A549 (cell line): ENCODE results near the gene MAPKAPK5.

Experiments used
- FOSL2 ChIP-seq, 2 experiments: fragments of 450-650 bp in 1 of 2; fragments of >200 bp in 1 of 2; sonication (Bioruptor Twin) in 1 of 2; formaldehyde crosslinking; IDR thresholded peaks; 2 replicates each; pipeline versions ENCODE4 v1.5.0 to v1.6.1; 2016 to 2020; ENCODE audit warnings: mild to moderate bottlenecking in 1 of 2, moderate library complexity in 1 of 2
- HDAC2 ChIP-seq: fragments of 200-600 bp; sonication (generic); IDR thresholded peaks from 2 replicates; pipeline ENCODE4 v1.6.1; 2016
- JUN ChIP-seq, 2 experiments: fragments of >200 bp; sonication (Bioruptor Twin); formaldehyde crosslinking; IDR thresholded peaks; 2 replicates in 1 of 2; 3 replicates in 1 of 2; pipeline ENCODE4 v1.6.1; 2016 to 2017
- KDM1A ChIP-seq: fragments of 200-600 bp; sonication (generic); IDR thresholded peaks from 2 replicates; pipeline ENCODE4 v1.6.1; 2016; ENCODE audit warnings: low read depth, mild to moderate bottlenecking
- MAFK ChIP-seq: fragments of 450-650 bp; IDR thresholded peaks from 2 replicates; pipeline ENCODE4 v1.6.1; 2014; ENCODE audit not compliant: partially characterized antibody
- MYC ChIP-seq: IDR thresholded peaks from 2 replicates; pipeline ENCODE4 v1.6.1; 2012; ENCODE audit warnings: mild to moderate bottlenecking, inconsistent platforms, low read length, improper control_type of control experiment, borderline replicate concordance
- NFE2L2 ChIP-seq: fragments of 150-350 bp; conservative IDR thresholded peaks from 2 replicates; pipeline ENCODE4 v1.6.1; 2014; ENCODE audit warnings: low read length
- POLR2A ChIP-seq: IDR thresholded peaks from 2 replicates; pipeline ENCODE4 v1.6.1; 2012; ENCODE audit warnings: mild to moderate bottlenecking, low read length
- RCOR1 ChIP-seq: fragments of 150-350 bp; IDR thresholded peaks from 2 replicates; pipeline ENCODE4 v1.6.1; 2014; ENCODE audit warnings: antibody characterized with exemption, low read length, low read depth
- RNF2 ChIP-seq: fragments of 200-600 bp; sonication (generic); IDR thresholded peaks from 2 replicates; pipeline ENCODE4 v1.6.1; 2016; ENCODE audit warnings: low read depth, mild to moderate bottlenecking, antibody characterized with exemption, moderate library complexity, borderline replicate concordance
- ZFP36 ChIP-seq: fragments of 450-650 bp; IDR thresholded peaks from 2 replicates; pipeline ENCODE4 v1.6.1; 2014; ENCODE audit warnings: borderline replicate concordance; ENCODE audit not compliant: partially characterized antibody
- TF ChIP-seq, protein P1 (sequence below): fragments of >200 bp; sonication (Bioruptor Twin); formaldehyde crosslinking; IDR thresholded peaks from 3 replicates; pipeline ENCODE4 v1.5.1; 2016
- TF ChIP-seq, protein P2 (sequence below): fragments of 150-350 bp; IDR thresholded peaks from 2 replicates; pipeline ENCODE4 v1.6.1; 2014; ENCODE audit warnings: low read depth, mild to moderate bottlenecking, low read length

DNA sequence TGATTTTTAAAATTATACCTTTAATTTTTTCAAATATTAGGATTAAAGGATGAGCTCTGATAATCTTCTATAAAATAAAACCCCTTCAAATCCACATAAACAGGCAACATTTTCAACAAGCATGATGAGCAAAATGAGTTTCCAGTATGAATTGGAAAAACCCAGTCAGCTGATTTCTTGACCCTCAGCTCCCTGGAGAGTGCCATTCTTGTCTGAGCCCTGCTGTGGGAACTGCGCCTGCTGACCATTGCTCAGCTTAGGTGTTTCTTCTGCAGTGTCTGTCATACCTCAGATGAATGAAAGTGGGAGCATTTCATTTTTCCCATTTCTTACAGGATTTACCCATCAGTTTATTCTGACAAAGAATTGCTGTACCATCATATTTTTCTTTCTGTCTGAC lies 27.6 kb downstream of the MAPKAPK5 start:
- TF ChIP-seq, protein P1, sequence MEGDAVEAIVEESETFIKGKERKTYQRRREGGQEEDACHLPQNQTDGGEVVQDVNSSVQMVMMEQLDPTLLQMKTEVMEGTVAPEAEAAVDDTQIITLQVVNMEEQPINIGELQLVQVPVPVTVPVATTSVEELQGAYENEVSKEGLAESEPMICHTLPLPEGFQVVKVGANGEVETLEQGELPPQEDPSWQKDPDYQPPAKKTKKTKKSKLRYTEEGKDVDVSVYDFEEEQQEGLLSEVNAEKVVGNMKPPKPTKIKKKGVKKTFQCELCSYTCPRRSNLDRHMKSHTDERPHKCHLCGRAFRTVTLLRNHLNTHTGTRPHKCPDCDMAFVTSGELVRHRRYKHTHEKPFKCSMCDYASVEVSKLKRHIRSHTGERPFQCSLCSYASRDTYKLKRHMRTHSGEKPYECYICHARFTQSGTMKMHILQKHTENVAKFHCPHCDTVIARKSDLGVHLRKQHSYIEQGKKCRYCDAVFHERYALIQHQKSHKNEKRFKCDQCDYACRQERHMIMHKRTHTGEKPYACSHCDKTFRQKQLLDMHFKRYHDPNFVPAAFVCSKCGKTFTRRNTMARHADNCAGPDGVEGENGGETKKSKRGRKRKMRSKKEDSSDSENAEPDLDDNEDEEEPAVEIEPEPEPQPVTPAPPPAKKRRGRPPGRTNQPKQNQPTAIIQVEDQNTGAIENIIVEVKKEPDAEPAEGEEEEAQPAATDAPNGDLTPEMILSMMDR, result no peak
- TF ChIP-seq POLR2A (no peak), RCOR1 (no peak), KDM1A (no peak), MAFK (peak; percentile 26), JUN (IDR thresholded peaks at IDR 0.05) (no peak), MYC (no peak), HDAC2 (no peak), RNF2 (no peak), FOSL2 (IDR thresholded peaks at IDR 0.05) (no peak), FOSL2 (CRISPR knock-in tag; IDR thresholded peaks at IDR 0.05) (no peak), ZFP36 (no peak), NFE2L2 (no peak)
- TF ChIP-seq, protein P2, sequence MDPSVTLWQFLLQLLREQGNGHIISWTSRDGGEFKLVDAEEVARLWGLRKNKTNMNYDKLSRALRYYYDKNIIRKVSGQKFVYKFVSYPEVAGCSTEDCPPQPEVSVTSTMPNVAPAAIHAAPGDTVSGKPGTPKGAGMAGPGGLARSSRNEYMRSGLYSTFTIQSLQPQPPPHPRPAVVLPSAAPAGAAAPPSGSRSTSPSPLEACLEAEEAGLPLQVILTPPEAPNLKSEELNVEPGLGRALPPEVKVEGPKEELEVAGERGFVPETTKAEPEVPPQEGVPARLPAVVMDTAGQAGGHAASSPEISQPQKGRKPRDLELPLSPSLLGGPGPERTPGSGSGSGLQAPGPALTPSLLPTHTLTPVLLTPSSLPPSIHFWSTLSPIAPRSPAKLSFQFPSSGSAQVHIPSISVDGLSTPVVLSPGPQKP, result no peak
